PC-9 (cell line): ENCODE results near the gene DELE1. TPM values are rescaled to one million over a fixed set of nuclear protein-coding genes. Genes with fewer than 3 reads are reported as not detected.

Source experiments
- Bru-seq: library from RNA; stranded (reverse); fragments of 400-500 nt; gene quantifications from one replicate; lab custom pipeline; 2021; lab: Mats Ljungman, UMichigan
- BruChase-seq, 2 experiments: library from RNA; stranded (reverse); fragments of 400-500 nt; gene quantifications; one replicate each; lab custom pipeline; 2021; lab: Mats Ljungman, UMichigan
- BruUV-seq: library from RNA; stranded (reverse); fragments of 400-500 nt; replicated peaks from 2 replicates; lab custom pipeline; 2021; lab: Mats Ljungman, UMichigan
- CTCF ChIA-PET: fragments of 300-600 bp; sonication (Branson Sonifier 250); formaldehyde crosslinking; loops from one replicate; lab custom pipeline; 2022; ENCODE audit warnings: antibody characterized with exemption; lab: Charles Lee
- POLR2A ChIA-PET: fragments of 300-600 bp; sonication (Branson Sonifier 250); formaldehyde crosslinking; loops from one replicate; lab custom pipeline; 2022; ENCODE audit warnings: antibody characterized with exemption; ENCODE audit not compliant: unreplicated experiment; lab: Charles Lee
- DNase-seq, 2 experiments: peaks; one replicate each; pipeline versions ENCODE4 v3.0.0 to v3.0.0-alpha.2; 2015 to 2022; ENCODE audit warnings: mixed read lengths in 1 of 2
- H2AFZ ChIP-seq: fragments of 200-600 bp; sonication (generic); 2 replicates; pipeline ENCODE4 v1.8.1; 2017; ENCODE audit warnings: antibody characterized with exemption
- H3F3A ChIP-seq: fragments of 200-600 bp; sonication (generic); 2 replicates; pipeline ENCODE4 v1.8.1; 2017; ENCODE audit warnings: antibody characterized with exemption, mild to moderate bottlenecking, low read depth; ENCODE audit not compliant: insufficient read depth
- H3K27ac ChIP-seq: fragments of 200-600 bp; sonication (generic); 2 replicates; pipeline ENCODE4 v1.6.1; 2016; ENCODE audit warnings: mixed run types
- H3K27me3 ChIP-seq: fragments of 200-600 bp; sonication (generic); 2 replicates; pipeline ENCODE4 v1.6.1; 2016; ENCODE audit warnings: low read depth, mixed run types; ENCODE audit not compliant: insufficient read depth
- H3K36me3 ChIP-seq: fragments of 200-600 bp; sonication (generic); 2 replicates; pipeline ENCODE4 v1.6.1; 2016; ENCODE audit warnings: low read depth, mixed run types
- H3K4me1 ChIP-seq: fragments of 200-600 bp; sonication (generic); replicated peaks from 2 replicates; pipeline ENCODE4 v1.6.1; 2016; ENCODE audit warnings: mixed run types; ENCODE audit not compliant: insufficient read depth
- H3K4me2 ChIP-seq: fragments of 200-600 bp; sonication (generic); 2 replicates; pipeline ENCODE4 v1.6.1; 2017; ENCODE audit warnings: mixed run types
- H3K4me3 ChIP-seq: fragments of 200-600 bp; sonication (generic); 2 replicates; pipeline ENCODE4 v1.6.1; 2016; ENCODE audit warnings: mixed run types
- H3K79me2 ChIP-seq: fragments of 200-600 bp; sonication (generic); 2 replicates; pipeline ENCODE4 v1.6.1; 2017; ENCODE audit warnings: low read depth, mixed run types
- H3K9me2 ChIP-seq: fragments of 200-600 bp; sonication (generic); 2 replicates; pipeline ENCODE4 v1.8.1; 2017; ENCODE audit warnings: mild to moderate bottlenecking; ENCODE audit not compliant: insufficient read depth
- H3K9me3 ChIP-seq: fragments of 200-600 bp; sonication (generic); 2 replicates; pipeline ENCODE4 v1.8.1; 2016; ENCODE audit warnings: low read depth; ENCODE audit not compliant: insufficient read depth
- H4K20me1 ChIP-seq: fragments of 200-600 bp; sonication (generic); 2 replicates; pipeline ENCODE4 v1.8.1; 2017; ENCODE audit not compliant: insufficient read depth
- CTCF ChIP-seq: fragments of 200-600 bp; sonication (generic); conservative IDR thresholded peaks from 2 replicates; pipeline ENCODE4 v1.6.1; 2017; ENCODE audit warnings: mixed run types, antibody characterized with exemption, mild to moderate bottlenecking, moderate library complexity
- EZH2 ChIP-seq: fragments of 200-600 bp; sonication (generic); IDR thresholded peaks from 2 replicates; pipeline ENCODE4 v1.8.0; 2017; ENCODE audit warnings: antibody characterized with exemption, low read depth
- intact Hi-C: fragments of 100-400 bp; cut with micrococcal nuclease; formaldehyde crosslinking; loops from one replicate; pipeline ENCODE4 v1.10.0; 2022; ENCODE audit not compliant: unreplicated experiment
- long read RNA-seq: library from polyadenylated mRNA; stranded (forward); transcript quantifications from one replicate; pipeline ENCODE4 v2.0.0, GENCODE V29; 2022
- total RNA-seq: library from RNA; stranded (reverse); gene quantifications from 2 replicates; pipeline ENCODE4 v1.2.3, GENCODE V29; 2021

Gene DELE1
- 68.5 and 80.8 TPM in 2 replicates for total RNA-seq
- percentile 87 among the genes with signal in this experiment for Bru-seq, nascent RNA
- percentile 86 among the genes with signal in this experiment for BruChase-seq, experiment 1, labeled RNA remaining after a 2-hour chase
- percentile 85 among the genes with signal in this experiment for BruChase-seq, experiment 2, labeled RNA remaining after a 6-hour chase
- long read RNA-seq, full-length matches to known transcripts, result 20 of 114 reads
- long read RNA-seq, partial matches to known transcripts, result 65 of 114 reads
- long read RNA-seq, other reads (novel, unspliced or antisense), result 29 of 114 reads

- peaks cover 20% of the 10 kb centered on the region; the same call in 1 of the 2 replicates for H3F3A ChIP-seq
- BruUV-seq, result no TSS peak
- H3K27me3 ChIP-seq, result no peaks in the 10 kb centered on the region
- intact Hi-C loops, result loop anchor here (5.0 kb wide), 1 partner anchor 46 kb away; the partner anchor contains the start of gene PCDH1
- H3K4me2 ChIP-seq, result peak within 1 kb of the TSS; percentile 78
- H4K20me1 ChIP-seq, result 0 out of 2 replicates have a peak, but pooled peaks cover 5% of the 10 kb centered on the region
- TF ChIP-seq EZH2 (no peak), CTCF (no peak)
- DNase-seq, result peak; percentile 89 to 93
- peak within 1 kb of the TSS; percentile 86 for H3K27ac ChIP-seq
- peak within 1 kb of the TSS; percentile 98 for H3K4me3 ChIP-seq
- ChIA-PET CTCF (interaction anchor here (0.6 to 1.0 kb wide), 4 partner anchors 36 to 259 kb away, joined by 3 to 7 read pairs (median 4); no protein-coding TSS in a partner anchor), POLR2A (interaction anchor here (0.6 to 1.3 kb wide), 10 partner anchors 22 to 305 kb away, joined by 3 to 14 read pairs (median 4); partner anchors contain the start of genes DIAPH1 and RNF14)
- H3K4me1 ChIP-seq, result peaks cover 12% of the 10 kb centered on the region
- H3K9me2 ChIP-seq, result no peaks in the 10 kb centered on the region
- peaks cover 14% of the 10 kb centered on the region for H3K36me3 ChIP-seq
- peak within 1 kb of the TSS; percentile 84 for H2AFZ ChIP-seq
- peaks cover 28% of the 10 kb centered on the region for H3K79me2 ChIP-seq
- H3K9me3 ChIP-seq, result no peaks in the 10 kb centered on the region
These were observed at the start of gene DELE1 for GRCh38 chr5:141923448-141924313. TSS of gene DELE1 (plus strand) at chr5:141923871. CDS start at chr5:141923942, 71 bp downstream.

GRCh38 chr5:141873933-141874261 is 49.8 kb upstream of the DELE1 start:
- Histone ChIP-seq H3K4me1 (peaks cover 69% of the 10 kb centered on the region), H3K4me3 (peak overlapping the region; percentile 99; the same call in 1 of the 2 replicates), H3F3A (peaks cover 42% of the 10 kb centered on the region), H3K79me2 (peaks cover 91% of the 10 kb centered on the region), H2AFZ (no peak overlapping the region), H3K36me3 (peaks cover 20% of the 10 kb centered on the region), H3K27ac (peak overlapping the region; percentile 14; the same call in 1 of the 2 replicates), H3K27me3 (no peaks in the 10 kb centered on the region), H3K9me2 (no peaks in the 10 kb centered on the region), H3K4me2 (peak overlapping the region; percentile 84), H4K20me1 (peaks cover 61% of the 10 kb centered on the region), H3K9me3 (no peaks in the 10 kb centered on the region)
- CTCF ChIA-PET, result no interaction called here
- no peak for TF ChIP-seq EZH2
- no peak for TF ChIP-seq CTCF
- no TSS peak for BruUV-seq
- POLR2A ChIA-PET, result no interaction called here
- intact Hi-C loops, result no loop called here
- no peak for DNase-seq

GRCh38 chr5:141874262-141874964 is 49.3 kb upstream of the DELE1 start:
- H3K36me3 ChIP-seq, result peaks cover 19% of the 10 kb centered on the region
- H3K27me3 ChIP-seq, result no peaks in the 10 kb centered on the region
- peaks cover 67% of the 10 kb centered on the region for H3K4me1 ChIP-seq
- H4K20me1 ChIP-seq, result peaks cover 56% of the 10 kb centered on the region
- no peaks in the 10 kb centered on the region for H3K9me2 ChIP-seq
- DNase-seq, result peak in 1 of 2 experiments; percentile 24
- peaks cover 86% of the 10 kb centered on the region for H3K79me2 ChIP-seq
- intact Hi-C loops, result no loop called here
- no TSS peak for BruUV-seq
- H3K9me3 ChIP-seq, result no peaks in the 10 kb centered on the region
- ChIA-PET POLR2A (no interaction called here), CTCF (no interaction called here)
- H3K27ac ChIP-seq, result peak overlapping the region; percentile 14; the same call in 1 of the 2 replicates
- no peak for TF ChIP-seq CTCF
- TF ChIP-seq EZH2, result no peak
- H3K4me2 ChIP-seq, result peak overlapping the region; percentile 84
- peaks cover 42% of the 10 kb centered on the region for H3F3A ChIP-seq
- H3K4me3 ChIP-seq, result peak overlapping the region; percentile 99
- no peak overlapping the region for H2AFZ ChIP-seq
